HepG2 (cell line): ENCODE results near the gene TOR4A. TPM values are rescaled to one million over a fixed set of nuclear protein-coding genes. Genes with fewer than 3 reads are reported as not detected.
A peak's percentile ranks its signal among the peaks of the same experiment; 100 is the strongest.

Experiments used
- AHDC1 ChIP-seq: sonication (generic); formaldehyde crosslinking; IDR thresholded peaks from 2 replicates; pipeline ENCODE4 v1.5.1; 2020; ENCODE audit warnings: mild to moderate bottlenecking, missing genetic modification reagents, borderline replicate concordance
- ARID4A ChIP-seq: sonication (generic); formaldehyde crosslinking; IDR thresholded peaks from 2 replicates; pipeline ENCODE4 v1.5.0; 2020; ENCODE audit warnings: mild to moderate bottlenecking, missing genetic modification reagents, borderline replicate concordance
- HBP1 ChIP-seq: IDR thresholded peaks from 2 replicates; pipeline ENCODE4 v1.6.1; 2016; ENCODE audit warnings: low read depth, control low read depth
- RFXAP ChIP-seq: sonication (generic); formaldehyde crosslinking; IDR thresholded peaks from 2 replicates; pipeline ENCODE4 v1.4.0; 2020; ENCODE audit warnings: missing genetic modification reagents, borderline replicate concordance
- TAF1 ChIP-seq: sonication (generic); formaldehyde crosslinking; IDR thresholded peaks from 2 replicates; pipeline ENCODE4 v1.4.0; 2020; ENCODE audit warnings: missing genetic modification reagents
- ZBTB7A ChIP-seq: sonication (generic); formaldehyde crosslinking; IDR thresholded peaks from 2 replicates; pipeline ENCODE4 v1.8.0; 2022; ENCODE audit warnings: mild to moderate bottlenecking, missing genetic modification reagents
- ZFP36L1 ChIP-seq: sonication (generic); formaldehyde crosslinking; IDR thresholded peaks from 2 replicates; pipeline ENCODE4 v1.8.0; 2022; ENCODE audit warnings: mild to moderate bottlenecking, missing genetic modification reagents, moderate library complexity
- ZIK1 ChIP-seq: sonication (generic); formaldehyde crosslinking; IDR thresholded peaks from 2 replicates; pipeline ENCODE4 v1.5.0; 2020; ENCODE audit warnings: mild to moderate bottlenecking, low read depth, missing genetic modification reagents, borderline replicate concordance
- ZNF501 ChIP-seq: sonication (generic); formaldehyde crosslinking; IDR thresholded peaks from 2 replicates; pipeline ENCODE4 v1.5.1; 2020; ENCODE audit warnings: mild to moderate bottlenecking, moderate library complexity, missing genetic modification reagents
- ZNF713 ChIP-seq: sonication (generic); formaldehyde crosslinking; IDR thresholded peaks from 2 replicates; pipeline ENCODE4 v1.4.0; 2020; ENCODE audit warnings: mild to moderate bottlenecking, missing genetic modification reagents
- ZNF891 ChIP-seq: sonication (generic); formaldehyde crosslinking; IDR thresholded peaks from 2 replicates; pipeline ENCODE4 v1.5.0; 2020; ENCODE audit warnings: mild to moderate bottlenecking, missing genetic modification reagents
- ZXDC ChIP-seq: sonication (generic); formaldehyde crosslinking; IDR thresholded peaks from 2 replicates; pipeline ENCODE4 v1.5.0; 2020; ENCODE audit warnings: mild to moderate bottlenecking, missing genetic modification reagents
- polyA plus RNA-seq, 8 experiments: library from polyadenylated mRNA; depleted of rRNA in 3 of 8; stranded (reverse) in 7 of 8; unstranded in 1 of 8; fragments of >200 nt; fragmentation: Illumina TruSeq in 4 of 8; extraction: Trizol in 4 of 8; gene quantifications; 2 replicates each; pipeline versions ENCODE4 v1.2.1 to v1.2.3, GENCODE V29; 2011 to 2016; ENCODE audit warnings: low read depth in 4 of 8, missing spikeins in 1 of 8, mixed read lengths in 1 of 8; ENCODE audit not compliant: insufficient read depth in 1 of 8
- total RNA-seq, 5 experiments: library from RNA; depleted of rRNA; stranded (reverse); fragments of >200 nt; fragmentation: Illumina TruSeq; extraction: Trizol; gene quantifications; 2 replicates each; pipeline ENCODE4 v1.2.3, GENCODE V29; 2016; ENCODE audit warnings: low read depth in 1 of 5

Gene TOR4A
- total and polyA plus RNA-seq, 2 of the 13 experiments (the other 11 are each of a cell fraction or from before 2014, with no cell fraction given), result 11.1 to 14.2 TPM

- TF ChIP-seq ARID4A (CRISPR knock-in tag) (peak; percentile 66; the same call in 1 of the 2 replicates), RFXAP (peak; percentile 88), ZXDC (CRISPR knock-in tag) (0 out of 2 replicates have a peak, but pooled peaks have one; percentile 32), ZBTB7A (CRISPR knock-in tag) (0 out of 2 replicates have a peak, but pooled peaks have one; percentile 42), HBP1 (CRISPR knock-in tag) (0 out of 2 replicates have a peak, but pooled peaks have one; percentile 37), ZIK1 (CRISPR knock-in tag) (peak; percentile 61; the same call in 1 of the 2 replicates), TAF1 (peak; percentile 73), ZNF501 (CRISPR knock-in tag) (peak; percentile 7; the same call in 1 of the 2 replicates), ZNF891 (CRISPR knock-in tag) (0 out of 2 replicates have a peak, but pooled peaks have one; percentile 65), AHDC1 (CRISPR knock-in tag) (no peak), ZNF713 (CRISPR knock-in tag) (peak; percentile 36; the same call in 1 of the 2 replicates), ZFP36L1 (0 out of 2 replicates have a peak, but pooled peaks have one; percentile 28)
These were observed 22.7 kb upstream of the TOR4A start, which contains the start of gene NELFB (continued) for GRCh38 chr9:137254624-137255447.
